ENCODE results near the gene SAC3D1. TPM values are rescaled to one million over a fixed set of nuclear protein-coding genes. Genes with fewer than 3 reads are reported as not detected.

Gene SAC3D1
- total and polyA plus RNA-seq, 2 donors (not counting 1 experiment from before 2014, with no cell fraction given) = 3.1 to 8.6 TPM

DNA sequence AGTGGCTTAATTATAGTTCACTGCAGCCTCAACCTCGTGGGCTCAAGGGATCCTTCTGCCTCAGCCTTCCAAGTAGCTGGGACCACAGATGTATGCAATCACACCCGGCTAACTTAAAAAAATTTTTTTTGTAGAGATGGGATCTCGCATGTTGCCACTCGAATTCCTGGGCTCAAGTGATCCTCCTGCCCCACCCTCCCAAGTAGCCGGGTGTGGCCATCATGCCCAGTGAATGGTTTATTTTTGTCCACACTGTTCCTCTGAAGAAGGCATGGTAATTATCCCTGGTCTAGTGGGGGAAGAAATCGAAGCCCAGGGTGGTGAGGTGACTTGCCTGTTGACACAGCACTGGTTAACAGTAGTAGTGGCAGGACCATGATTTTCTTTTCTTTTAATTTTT lies 1.9 kb downstream of the SAC3D1 start:
- no peaks in the 10 kb centered on the region for H3K27me3 ChIP-seq (ENCODE audit: control insufficient read depth, insufficient read depth, low read length)
- TF ChIP-seq, protein P1, sequence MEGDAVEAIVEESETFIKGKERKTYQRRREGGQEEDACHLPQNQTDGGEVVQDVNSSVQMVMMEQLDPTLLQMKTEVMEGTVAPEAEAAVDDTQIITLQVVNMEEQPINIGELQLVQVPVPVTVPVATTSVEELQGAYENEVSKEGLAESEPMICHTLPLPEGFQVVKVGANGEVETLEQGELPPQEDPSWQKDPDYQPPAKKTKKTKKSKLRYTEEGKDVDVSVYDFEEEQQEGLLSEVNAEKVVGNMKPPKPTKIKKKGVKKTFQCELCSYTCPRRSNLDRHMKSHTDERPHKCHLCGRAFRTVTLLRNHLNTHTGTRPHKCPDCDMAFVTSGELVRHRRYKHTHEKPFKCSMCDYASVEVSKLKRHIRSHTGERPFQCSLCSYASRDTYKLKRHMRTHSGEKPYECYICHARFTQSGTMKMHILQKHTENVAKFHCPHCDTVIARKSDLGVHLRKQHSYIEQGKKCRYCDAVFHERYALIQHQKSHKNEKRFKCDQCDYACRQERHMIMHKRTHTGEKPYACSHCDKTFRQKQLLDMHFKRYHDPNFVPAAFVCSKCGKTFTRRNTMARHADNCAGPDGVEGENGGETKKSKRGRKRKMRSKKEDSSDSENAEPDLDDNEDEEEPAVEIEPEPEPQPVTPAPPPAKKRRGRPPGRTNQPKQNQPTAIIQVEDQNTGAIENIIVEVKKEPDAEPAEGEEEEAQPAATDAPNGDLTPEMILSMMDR (conservative IDR thresholded peaks at IDR 0.05 in 1 of 2, IDR thresholded peaks at IDR 0.05 in 1 of 2; ENCODE audit: low read depth in 1 of 2, low read length in 2 of 2) = no peak
- no peak for TF ChIP-seq EZH2 (IDR thresholded peaks at IDR 0.05; ENCODE audit: low read length, missing control alignments)
- no peaks in the 10 kb centered on the region for H3K4me1 ChIP-seq (ENCODE audit: control insufficient read depth, extremely low read depth, insufficient read depth, low read length)
- no peak overlapping the region for H3K4me3 ChIP-seq (replicated peaks in 1 of 4; ENCODE audit: control extremely low read depth in 1 of 4, insufficient read depth in 1 of 4, low read depth in 3 of 4, low read length in 4 of 4)
- no peak overlapping the region for H3K9ac ChIP-seq (ENCODE audit: insufficient read depth, low read length)
- no peaks in the 10 kb centered on the region for H4K20me1 ChIP-seq (ENCODE audit: control insufficient read depth, extremely low read depth, insufficient read depth, low read length)
- DNase-seq (ENCODE audit: low read depth in 2 of 2) = no peak
- H3K4me2 ChIP-seq (ENCODE audit: extremely low read depth, insufficient read depth, low read length) = no peak overlapping the region
- H3K9me3 ChIP-seq (ENCODE audit: control insufficient read depth, insufficient read depth, low read depth, low read length) = no peaks in the 10 kb centered on the region
- peaks cover 8% of the 10 kb centered on the region for H3K36me3 ChIP-seq (ENCODE audit: control insufficient read depth, insufficient read depth, low read length)
- no peak overlapping the region for H3K27ac ChIP-seq (ENCODE audit: insufficient read depth, low read length)
- peaks cover 9% of the 10 kb centered on the region for H3K79me2 ChIP-seq (ENCODE audit: control insufficient read depth, insufficient read depth, low read length)
- no peak overlapping the region for H2AFZ ChIP-seq (ENCODE audit: low read length)

GRCh38 chr11:65043881-65044501 lies 3.0 kb downstream of the SAC3D1 start:
- Histone ChIP-seq H3K9ac (ENCODE audit: insufficient read depth, low read length) (no peak overlapping the region), H3K36me3 (ENCODE audit: control insufficient read depth, insufficient read depth, low read length) (peaks cover 4% of the 10 kb centered on the region), H3K4me1 (ENCODE audit: control insufficient read depth, extremely low read depth, insufficient read depth, low read length) (no peaks in the 10 kb centered on the region), H3K4me2 (ENCODE audit: extremely low read depth, insufficient read depth, low read length) (no peak overlapping the region), H3K9me3 (ENCODE audit: control insufficient read depth, insufficient read depth, low read depth, low read length) (no peaks in the 10 kb centered on the region), H3K27ac (ENCODE audit: insufficient read depth, low read length) (no peak overlapping the region), H3K27me3 (ENCODE audit: control insufficient read depth, insufficient read depth, low read length) (no peaks in the 10 kb centered on the region), H3K79me2 (ENCODE audit: control insufficient read depth, insufficient read depth, low read length) (peaks cover 9% of the 10 kb centered on the region), H2AFZ (ENCODE audit: low read length) (no peak overlapping the region), H3K4me3 (replicated peaks in 1 of 4; ENCODE audit: control extremely low read depth in 1 of 4, insufficient read depth in 1 of 4, low read depth in 3 of 4, low read length in 4 of 4) (no peak overlapping the region), H4K20me1 (ENCODE audit: control insufficient read depth, extremely low read depth, insufficient read depth, low read length) (no peaks in the 10 kb centered on the region)
- TF ChIP-seq, protein P1 (conservative IDR thresholded peaks at IDR 0.05 in 1 of 2, IDR thresholded peaks at IDR 0.05 in 1 of 2; ENCODE audit: low read depth in 1 of 2, low read length in 2 of 2) = no peak
- TF ChIP-seq EZH2 (IDR thresholded peaks at IDR 0.05; ENCODE audit: low read length, missing control alignments) = no peak
- peak; percentile 23 to 45 for DNase-seq (ENCODE audit: low read depth in 2 of 2)

- H3K27me3 ChIP-seq (ENCODE audit: control insufficient read depth, insufficient read depth, low read length) = no peaks in the 10 kb centered on the region
- no peak overlapping the region for H2AFZ ChIP-seq (ENCODE audit: low read length)
- no peaks in the 10 kb centered on the region for H3K9me3 ChIP-seq (ENCODE audit: control insufficient read depth, insufficient read depth, low read depth, low read length)
- H4K20me1 ChIP-seq (ENCODE audit: control insufficient read depth, extremely low read depth, insufficient read depth, low read length) = no peaks in the 10 kb centered on the region
- no peak overlapping the region for H3K9ac ChIP-seq (ENCODE audit: insufficient read depth, low read length)
- H3K79me2 ChIP-seq (ENCODE audit: control insufficient read depth, insufficient read depth, low read length) = peaks cover 9% of the 10 kb centered on the region
- no peak overlapping the region for H3K4me3 ChIP-seq (replicated peaks in 1 of 4; ENCODE audit: control extremely low read depth in 1 of 4, insufficient read depth in 1 of 4, low read depth in 3 of 4, low read length in 4 of 4)
- H3K27ac ChIP-seq (ENCODE audit: insufficient read depth, low read length) = no peak overlapping the region
- H3K4me1 ChIP-seq (ENCODE audit: control insufficient read depth, extremely low read depth, insufficient read depth, low read length) = no peaks in the 10 kb centered on the region
- DNase-seq (ENCODE audit: low read depth in 2 of 2) = no peak
- H3K36me3 ChIP-seq (ENCODE audit: control insufficient read depth, insufficient read depth, low read length) = peaks cover 4% of the 10 kb centered on the region
- TF ChIP-seq, protein P1 (conservative IDR thresholded peaks at IDR 0.05 in 1 of 2, IDR thresholded peaks at IDR 0.05 in 1 of 2; ENCODE audit: low read depth in 1 of 2, low read length in 2 of 2) = no peak
- no peak for TF ChIP-seq EZH2 (IDR thresholded peaks at IDR 0.05; ENCODE audit: low read length, missing control alignments)
- H3K4me2 ChIP-seq (ENCODE audit: extremely low read depth, insufficient read depth, low read length) = no peak overlapping the region
Measured at GRCh38 chr11:65045061-65045460, 4.1 kb downstream of the SAC3D1 start.

Measured in fibroblast of lung (primary cell).